M059J (cell line): ENCODE results near the gene GRK5. TPM values are rescaled to one million over a fixed set of nuclear protein-coding genes. Genes with fewer than 3 reads are reported as not detected.
A peak's percentile ranks its signal among the peaks of the same experiment; 100 is the strongest.

Experiments
- DNase-seq: peaks from one replicate; pipeline ENCODE4 v3.0.0-alpha.2; 2012; ENCODE audit warnings: low read depth
- total RNA-seq: library from RNA; depleted of rRNA; stranded (reverse); fragments of >200 nt; shearing (Covaris generic); gene quantifications from 2 replicates; pipeline ENCODE4 v1.2.3, GENCODE V29; 2014

The GRK5 gene
- total RNA-seq, 1 experiment from 2014 or later, result 4.4 TPM

DNA sequence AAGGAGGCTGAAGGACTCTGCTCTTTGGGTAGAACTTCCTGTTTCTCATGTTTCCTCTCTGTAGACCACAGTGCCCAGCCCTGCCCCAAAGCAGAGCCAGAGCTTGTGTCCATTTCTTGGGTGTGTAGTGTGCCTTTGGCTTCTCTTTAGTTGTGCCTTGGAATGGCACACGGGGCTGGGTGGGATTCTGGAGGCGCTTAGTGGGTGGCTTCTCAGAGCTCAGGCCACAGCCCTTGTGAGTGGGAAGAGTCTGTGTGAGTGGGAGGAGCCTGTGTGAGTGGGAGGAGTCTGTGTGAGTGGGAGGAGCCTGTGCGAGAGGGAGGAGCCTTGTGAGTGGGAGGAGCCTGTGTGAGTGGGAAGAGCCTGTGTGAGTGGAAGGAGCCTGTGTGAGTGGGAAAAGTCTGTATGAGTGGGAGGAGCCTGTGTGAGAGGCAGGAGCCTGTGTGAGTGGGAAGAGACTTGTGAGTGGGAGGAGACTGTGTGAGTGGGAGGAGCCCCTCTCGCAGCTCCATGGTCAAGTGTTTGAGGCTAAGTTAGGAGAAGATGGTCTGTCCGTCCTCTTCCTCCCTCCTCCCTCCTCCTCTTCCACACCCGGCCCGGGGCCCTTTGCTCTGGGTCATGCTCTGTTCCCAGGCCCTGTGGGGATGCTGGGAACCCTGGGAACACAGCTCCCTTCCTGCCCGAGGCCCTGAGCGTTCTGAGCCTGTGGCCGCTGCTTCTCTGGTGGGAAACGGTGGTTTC is 153.0 kb downstream of the GRK5 start:
- no peak for DNase-seq

DNA sequence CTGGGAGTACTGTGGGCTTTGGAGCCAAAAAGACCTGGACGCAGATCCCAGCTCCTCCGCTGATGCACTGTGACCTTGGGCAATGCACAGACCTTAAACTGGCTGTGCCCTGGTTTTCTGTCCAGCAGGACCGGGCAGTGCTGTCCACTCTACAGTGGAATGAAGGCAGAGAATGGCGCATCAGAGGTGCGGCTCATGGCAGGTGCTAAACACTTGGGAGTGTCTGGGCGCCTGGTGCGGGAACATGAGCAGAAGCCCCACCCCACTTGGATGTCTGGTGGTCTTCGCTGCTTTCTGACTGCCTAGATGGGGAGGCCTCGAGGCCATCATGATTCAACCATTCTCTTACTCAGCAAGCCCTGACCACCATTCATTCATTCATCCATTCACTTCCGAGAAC is 153.7 kb downstream of the GRK5 start:
- DNase-seq, result no peak

DNA sequence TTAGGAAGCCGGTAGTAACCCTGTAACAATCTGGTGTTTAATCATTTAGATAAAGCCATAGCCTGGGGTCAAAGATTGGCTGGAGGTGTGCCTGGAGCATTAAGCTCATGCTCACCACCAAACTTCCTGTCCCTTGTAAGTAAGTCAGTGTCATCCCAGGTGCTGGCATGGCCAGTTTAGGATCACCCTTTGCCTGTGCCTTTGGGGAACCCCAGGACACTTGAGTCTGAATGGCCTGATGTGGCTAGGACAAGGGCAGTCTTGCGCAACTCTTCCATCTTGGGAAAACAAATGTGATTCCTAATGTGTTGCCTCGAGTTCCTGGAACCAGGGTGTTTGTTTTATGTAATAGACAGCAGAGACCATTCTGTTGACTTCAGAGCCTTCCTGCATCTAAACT is 154.8 kb downstream of the GRK5 start:
- peak; percentile 50 for DNase-seq

DNA sequence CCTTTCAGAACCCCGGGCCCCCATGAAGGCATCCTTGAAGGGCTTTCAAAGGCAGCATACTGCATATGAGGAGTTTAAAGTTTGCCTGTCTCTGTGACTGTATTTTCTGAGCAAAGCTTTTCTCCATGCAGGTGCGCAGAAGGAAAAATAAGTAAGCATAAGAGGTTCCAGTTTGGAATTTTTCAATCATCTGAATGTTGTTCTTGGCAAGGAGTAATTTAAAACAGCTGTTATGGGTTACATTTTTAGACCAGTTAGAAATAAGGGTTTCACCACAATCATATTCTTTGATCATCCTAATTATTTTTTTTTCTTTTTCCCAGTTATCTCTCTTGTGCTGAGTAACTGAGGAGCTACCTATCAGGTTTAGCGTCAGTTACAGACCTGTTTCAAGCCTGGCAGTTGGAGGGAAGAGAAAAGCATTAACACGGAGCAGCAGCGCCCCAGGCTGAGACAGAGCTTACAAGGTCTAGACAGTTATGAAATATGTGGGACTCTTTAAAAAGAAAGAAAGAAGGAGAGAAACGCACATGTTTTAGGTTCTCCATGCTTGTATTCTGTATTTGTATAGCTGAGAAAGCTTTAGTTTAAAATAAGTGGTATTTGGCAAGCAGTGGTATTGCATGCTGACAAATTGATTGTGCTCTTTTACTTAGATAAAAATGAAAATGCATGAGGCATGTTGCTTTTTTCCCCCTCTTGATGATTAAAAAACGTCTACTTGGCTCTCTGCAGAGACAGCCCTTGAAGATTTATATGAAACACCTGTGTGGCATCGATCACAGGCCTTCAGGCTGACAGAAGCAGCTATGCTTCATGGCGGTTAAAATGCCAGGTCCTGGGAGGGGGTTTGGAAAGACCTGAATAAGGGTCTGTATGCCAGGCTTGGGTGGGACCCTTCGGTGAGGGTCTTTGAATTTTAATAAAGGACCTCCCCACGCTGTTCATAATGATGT is 157.6 kb downstream of the GRK5 start:
- no peak for DNase-seq

DNA sequence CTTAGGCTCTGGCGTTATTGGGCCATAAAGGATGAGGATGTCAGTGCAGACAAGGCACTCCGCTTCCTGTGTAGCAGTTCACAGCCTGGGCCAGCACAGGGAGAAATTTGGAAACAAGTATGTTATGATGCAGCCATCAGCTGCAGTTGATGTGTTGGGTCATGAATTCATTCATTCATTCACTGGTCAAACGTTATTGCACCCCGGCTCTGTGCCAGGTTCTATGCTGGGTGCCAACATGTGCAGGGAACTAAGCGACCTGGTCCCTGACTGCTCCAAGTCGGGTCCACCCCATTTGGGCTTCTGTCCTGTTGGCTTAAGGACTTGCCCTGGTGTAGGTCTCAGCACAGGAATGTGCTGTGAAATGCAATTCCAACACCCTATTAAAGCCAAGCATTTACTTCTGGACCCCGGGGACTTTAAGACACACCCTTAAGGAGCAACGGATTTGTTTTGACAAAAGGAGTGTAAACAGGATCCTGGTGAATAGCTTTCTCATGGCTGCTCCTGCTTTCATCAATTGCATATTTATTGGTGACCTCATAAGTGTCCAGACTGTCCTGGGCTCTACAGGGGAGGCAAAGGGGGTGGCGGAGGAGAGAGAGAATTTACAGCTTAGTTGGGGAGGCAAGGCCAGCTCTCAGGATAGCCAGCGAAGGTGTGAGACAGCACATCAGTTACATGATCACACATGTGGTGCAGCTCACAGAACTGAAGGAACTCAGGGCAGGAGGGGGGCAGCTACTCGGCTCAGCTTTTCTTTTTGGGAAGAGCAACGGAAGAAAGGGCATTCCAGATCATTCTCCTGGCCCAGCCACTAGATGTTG is 158.6 kb downstream of the GRK5 start:
- no peak for DNase-seq

DNA sequence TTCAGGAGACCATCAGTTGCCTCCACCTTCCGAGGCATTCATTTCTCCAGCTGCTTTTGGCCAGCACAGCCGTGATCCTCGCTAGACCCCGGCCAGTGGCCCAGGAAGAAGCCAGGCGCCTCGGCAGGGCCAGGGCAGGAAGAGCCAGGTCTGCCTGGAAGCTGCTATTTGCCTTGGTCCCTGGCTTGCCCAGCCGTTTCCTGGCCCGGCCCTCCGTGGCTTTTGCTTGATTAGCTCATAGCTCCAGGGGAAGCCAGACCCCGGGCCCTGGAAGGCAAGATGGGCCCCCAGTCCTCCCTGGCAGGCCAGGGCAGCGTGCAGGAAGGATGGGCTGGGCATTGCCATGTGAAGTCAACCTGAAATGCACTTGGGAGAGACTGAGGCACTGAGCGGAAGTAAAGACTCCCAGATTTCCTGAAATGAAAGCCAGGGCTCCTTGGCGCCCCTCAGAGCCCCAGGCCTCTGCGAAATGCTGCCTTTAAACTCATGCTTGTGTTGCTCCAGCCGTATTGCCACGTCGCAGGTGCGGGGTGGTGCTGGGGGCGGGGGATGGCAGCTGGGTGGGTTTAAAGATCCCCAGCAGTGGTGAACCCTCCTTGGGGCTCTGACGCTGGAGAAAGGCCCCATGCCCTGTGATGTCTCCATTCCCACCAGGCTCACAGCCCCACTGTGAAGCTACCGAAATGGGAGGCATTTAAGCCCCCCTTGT is 160.6 kb downstream of the GRK5 start:
- DNase-seq, result no peak

DNA sequence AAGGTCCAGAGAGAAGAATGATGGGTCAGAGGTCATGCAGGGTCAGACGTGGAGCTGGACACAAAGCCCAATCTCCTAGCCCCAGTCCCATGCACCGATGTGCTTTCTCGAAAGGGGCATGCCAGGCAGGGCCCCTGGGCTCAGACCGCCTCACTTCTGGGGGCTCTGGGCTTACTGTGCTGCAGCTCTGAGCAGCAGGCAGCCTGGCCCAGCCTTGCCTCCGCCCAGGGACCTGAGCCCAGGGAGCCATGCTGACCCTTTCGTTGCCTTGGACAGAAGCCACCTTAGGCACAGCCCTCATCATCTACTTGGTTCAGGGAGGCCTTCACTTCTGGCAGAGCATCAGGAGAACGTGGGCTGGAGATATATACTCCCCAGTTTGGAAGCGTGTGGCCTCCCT is 161.2 kb downstream of the GRK5 start:
- DNase-seq, result no peak

DNA sequence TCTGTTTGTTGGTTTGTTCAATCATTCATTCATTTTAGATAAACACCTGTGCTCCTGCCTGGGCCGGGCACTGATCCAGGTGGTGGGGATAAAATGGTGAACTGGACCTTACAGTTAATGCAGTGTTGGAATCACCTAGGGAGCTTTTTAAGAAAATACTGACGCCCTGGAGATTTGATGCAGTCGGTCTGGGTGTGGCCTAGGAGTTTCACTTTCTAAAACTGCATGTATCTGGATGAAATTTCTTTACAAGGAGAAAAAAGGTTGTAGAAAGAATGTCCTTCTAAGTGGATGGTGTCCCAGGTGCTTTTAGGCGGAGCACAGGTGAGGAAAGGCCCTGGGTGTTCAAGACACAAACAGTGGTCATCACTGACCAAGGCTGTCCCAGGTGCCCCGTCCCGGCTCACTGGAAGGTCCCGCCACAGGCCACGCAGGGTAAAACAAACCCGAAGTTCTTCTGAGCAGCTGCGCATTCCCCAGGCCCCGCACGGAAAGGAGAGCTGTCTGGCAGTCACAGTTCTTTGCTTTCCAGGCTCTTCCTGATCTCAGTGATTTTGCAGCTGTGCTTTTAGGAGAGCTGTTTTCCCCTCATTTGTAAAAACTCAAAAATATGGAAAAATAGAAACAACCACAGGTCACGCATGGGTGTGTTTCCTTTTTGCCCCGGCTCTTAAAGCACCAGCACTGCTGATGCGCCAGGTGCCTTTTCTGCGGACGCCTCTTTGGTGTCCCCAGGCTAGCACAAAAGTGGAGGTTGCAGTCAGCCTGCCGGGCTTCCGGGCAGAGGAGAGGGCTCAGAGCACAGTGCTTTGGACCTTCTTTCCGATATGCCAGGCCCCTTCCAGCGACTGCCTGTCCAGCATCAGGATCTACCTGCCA is 161.9 kb downstream of the GRK5 start:
- DNase-seq, result no peak

DNA sequence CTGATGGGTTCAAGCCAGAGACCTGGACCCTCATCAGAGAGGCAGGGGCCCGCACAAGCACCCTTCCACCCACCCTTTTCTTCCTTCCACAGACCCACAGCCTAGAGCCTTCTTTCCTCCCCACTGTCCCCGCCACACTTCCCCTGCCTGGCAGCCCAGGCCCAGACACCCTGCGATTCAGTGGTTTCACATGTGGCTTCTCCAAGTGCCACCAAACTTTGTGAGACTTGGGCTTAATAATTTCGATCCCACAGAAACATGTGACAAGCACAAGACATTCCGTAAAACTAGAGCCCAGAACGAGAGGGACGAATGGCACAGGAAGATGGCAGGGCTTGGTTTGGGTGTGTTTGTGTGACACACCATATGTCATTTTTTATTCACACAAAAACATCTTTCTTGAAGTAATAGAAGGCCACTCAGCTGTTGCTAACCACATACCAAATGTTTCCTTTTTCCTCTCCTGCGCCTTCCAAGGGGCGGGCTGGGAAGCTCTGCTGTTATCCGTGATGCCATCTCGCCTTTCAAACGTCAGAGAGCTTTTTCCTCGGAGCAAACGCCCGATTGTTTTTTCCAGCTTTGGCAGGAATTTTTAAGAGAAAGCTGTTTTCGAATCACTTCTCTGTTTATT is 162.9 kb downstream of the GRK5 start:
- peak; percentile 71 for DNase-seq

DNA sequence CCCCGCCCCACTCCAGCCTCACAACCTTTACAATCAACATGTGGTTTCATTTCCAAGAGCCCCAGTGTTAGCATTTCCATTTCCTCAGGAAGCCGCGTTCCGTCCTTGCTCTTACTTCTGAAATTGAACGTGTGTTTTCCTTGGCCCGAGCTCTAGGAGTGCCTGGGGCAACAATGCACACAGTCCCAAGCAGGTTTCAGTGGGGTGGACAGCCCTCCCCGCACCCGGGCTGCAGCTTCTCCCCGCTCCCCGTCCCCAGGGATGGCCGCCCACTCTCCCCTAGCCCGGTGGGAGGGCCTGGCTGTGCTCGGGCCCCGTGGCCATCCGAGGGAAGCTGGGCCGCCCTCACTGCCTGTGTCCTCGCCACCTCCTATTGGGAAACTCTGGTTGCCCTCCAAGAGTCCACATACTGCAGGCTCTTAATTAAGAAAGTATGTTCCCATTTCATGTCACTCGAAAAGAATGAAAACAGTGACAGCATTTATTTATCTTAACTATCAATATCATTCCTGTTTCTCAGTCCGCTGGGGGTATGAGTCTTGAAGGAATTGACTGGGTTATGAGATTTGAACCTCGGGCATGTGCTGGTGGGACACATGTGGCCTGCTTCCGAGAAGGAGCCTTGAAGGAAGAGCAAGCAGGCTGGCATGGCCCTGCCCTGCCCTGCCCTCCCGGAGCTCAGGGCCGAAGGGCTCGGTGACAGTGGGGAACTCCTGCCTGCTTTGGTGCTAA is 163.8 kb downstream of the GRK5 start:
- DNase-seq, result peak; percentile 82

DNA sequence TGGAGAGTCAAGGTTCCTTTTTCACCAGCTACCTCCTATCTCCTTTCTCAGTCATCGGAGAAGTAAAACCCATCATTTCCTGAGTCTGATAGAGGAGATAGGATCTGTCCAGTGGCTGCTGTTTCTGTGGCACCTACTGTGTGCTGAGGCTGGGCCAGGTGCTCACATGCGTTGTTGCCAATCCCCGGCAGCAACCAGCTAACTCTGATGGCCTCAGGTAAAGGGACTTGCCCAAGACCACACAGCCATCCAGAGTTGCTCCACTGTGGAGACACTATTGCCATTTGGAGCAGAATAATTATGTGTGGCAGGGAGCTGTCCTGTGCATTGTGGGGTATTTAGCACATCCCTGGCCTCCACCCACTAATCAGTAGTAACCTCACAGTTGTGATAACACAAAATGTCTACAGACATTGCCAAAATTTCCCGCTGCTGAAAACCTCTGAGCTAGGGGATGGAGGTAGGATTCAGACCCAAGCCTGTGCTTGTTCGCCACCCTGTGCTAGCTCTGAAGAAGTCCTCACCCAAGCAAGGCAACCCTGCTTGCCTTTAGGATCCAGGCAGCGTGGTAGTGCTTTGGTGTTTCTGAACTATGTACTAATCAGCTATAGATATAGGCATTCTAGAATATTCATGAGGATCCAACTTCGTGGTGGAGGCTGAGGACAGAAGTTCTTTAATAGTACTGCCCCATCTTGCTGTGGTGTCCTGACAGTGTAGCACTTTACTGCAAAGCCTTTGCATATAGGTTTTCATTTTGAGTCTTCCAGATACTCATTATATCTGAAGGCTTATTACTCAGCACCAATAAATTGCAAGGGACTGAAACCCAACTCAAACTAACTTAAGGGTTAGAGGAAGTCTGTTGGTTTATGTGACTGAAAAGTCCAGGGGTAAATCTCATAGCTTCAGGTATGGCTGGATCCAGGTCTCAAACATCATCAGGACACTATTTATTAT is 164.6 kb downstream of the GRK5 start:
- peak; percentile 14 for DNase-seq

DNA sequence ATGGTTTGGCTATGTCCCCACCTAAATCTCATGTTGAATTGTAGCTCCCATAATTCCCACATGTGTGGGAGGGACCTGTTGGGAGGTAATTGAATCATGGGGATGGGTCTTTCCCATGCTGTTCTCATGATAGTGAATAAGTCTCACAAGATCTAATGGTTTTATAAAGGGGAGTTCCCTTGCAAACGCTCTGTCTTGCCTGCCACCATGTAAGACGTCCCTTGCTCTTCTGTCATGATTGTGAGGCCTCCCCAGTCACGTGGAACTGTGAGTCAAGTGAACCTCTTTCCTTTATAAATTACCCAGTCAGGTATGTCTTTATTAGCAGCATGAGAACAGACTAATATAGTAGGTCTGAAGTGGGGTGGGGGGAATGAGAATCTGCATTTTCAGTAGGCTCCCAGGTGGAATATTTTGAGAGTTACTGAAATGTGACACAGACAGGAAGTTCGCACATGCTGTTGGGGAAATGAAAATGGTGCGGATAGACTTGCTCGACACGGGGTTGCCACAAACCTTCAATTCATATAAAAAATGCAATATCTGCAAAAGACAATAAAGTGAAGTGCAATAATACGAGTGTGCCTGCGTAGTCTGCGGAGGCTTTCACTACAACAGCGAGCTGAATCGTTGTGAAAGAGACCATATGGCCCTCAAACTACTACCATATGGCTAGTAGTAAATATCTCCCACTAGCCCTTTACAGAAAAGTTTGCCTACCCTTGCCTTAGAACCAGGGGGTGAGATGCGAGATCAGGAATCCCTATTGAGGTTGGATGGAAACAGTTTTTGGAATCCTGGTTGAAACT is 166.1 kb downstream of the GRK5 start:
- no peak for DNase-seq

DNA sequence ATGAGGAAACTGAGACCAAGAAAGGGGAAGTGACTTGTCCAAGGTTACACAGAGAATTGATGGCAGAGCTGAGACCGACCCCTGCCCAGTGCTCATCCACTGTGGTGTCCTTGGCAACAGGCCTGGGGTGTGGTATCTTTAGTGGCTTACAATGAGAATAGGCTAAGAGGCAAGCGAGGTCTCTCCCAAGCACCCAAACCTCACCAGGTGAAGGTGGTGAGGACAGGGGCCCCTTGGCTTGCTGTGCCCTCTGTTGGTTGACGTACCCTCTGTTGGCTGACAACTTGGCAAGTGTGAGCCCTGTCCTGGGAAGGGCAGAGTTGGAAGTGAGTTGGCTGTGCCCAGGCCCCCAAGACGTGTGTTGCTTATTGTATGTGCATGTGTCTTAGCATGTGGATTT is 166.9 kb downstream of the GRK5 start:
- no peak for DNase-seq

DNA sequence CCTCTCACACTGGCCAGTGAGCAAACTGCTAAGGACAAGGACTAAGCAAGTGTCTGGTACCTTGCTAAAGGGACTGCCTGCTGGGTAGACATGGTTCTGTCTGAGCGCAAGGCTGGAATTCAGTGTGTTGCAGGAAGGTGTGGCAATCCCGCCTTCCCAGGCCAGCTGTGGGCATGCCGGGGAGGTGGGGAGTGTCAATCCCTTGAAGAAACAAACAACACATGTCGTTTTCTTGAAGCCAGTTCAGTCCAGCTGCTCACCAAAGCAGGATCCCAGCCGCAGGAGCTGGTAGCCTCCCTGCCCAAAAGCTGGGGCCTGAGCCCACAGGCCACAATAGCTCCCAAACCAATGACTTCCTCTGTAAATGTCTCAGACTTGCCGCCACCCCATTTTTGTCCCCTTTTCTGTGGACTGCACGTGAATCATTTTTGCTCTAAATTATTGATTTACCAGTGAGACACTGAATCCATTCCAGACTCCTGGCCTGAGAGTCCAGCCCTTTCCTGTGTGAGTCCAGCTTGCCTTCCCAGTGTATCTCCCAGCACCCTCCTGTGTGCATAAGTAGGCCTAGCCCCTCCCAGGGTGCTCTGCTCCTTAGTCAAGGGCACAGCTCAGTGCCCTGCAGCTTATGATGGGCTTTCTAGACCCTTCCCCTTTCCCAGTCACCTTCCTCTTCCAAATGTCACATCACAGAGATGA is 168.4 kb downstream of the GRK5 start:
- DNase-seq, result no peak

DNA sequence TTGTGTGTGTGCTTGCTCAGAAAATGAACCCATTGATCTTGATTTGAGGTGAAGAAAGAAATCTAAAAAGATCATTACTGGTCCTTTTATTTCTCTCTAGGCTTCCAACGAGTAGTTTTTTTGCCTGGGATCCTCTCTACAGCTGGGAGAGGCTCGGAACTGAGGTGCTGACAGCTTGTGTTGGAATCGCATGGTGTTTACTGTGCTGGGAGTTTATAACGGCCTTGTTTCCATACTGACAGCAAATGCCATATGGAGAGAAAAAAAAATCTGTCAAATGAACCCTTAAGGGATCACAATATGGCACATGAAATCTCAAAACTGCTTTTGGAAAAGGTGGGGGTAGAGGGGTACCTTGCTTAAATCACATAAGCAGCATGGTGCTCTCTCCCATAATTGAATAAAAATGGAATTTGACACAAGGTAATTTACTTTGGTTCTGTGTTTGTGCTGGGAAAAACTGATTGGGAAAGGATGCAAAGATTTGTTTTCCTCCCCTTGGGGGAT is 170.1 kb downstream of the GRK5 start:
- DNase-seq, result no peak
